Stimulated activated CD4-positive, alpha-beta T cell treated with anti-CD3 and anti-CD28 coated beads, Interleukin-1b, Interleukin-23, amount 100 ng/mL, for 4 hours (primary cell): ENCODE measurements around the gene NRBF2.
"Not testable (repeated sequence)": the region's sequence is repeated elsewhere in the genome, so short reads cannot be mapped to it uniquely, and the experiment has no call there.

Experiments used
- DNase-seq, 2 donors: peaks; one replicate each; pipeline ENCODE4 v3.0.0-alpha.2; 2020; ENCODE audit warnings: low read depth in 2 of 2

NRBF2 gene

GRCh38 chr10:63116452-63117072 lies 16.6 kb upstream of the NRBF2 start:
- no peak for DNase-seq

- DNase-seq = no peak
These were observed 14.1 kb upstream of the NRBF2 start for GRCh38 chr10:63119041-63119440.

- DNase-seq = no peak
These were observed 12.6 kb upstream of the NRBF2 start for GRCh38 chr10:63120554-63120953.

- DNase-seq = no peak
These were observed 9.3 kb upstream of the NRBF2 start for GRCh38 chr10:63123727-63124362.

- no peak for DNase-seq
These were observed 7.7 kb upstream of the NRBF2 start for GRCh38 chr10:63125459-63125858.

GRCh38 chr10:63128443-63128842 lies 4.7 kb upstream of the NRBF2 start:
- DNase-seq = no peak

- DNase-seq = no peak
These were observed 3.2 kb upstream of the NRBF2 start for GRCh38 chr10:63129888-63130287.

- DNase-seq = no peak
These were observed 475 bp upstream of the NRBF2 start for GRCh38 chr10:63132651-63133055.

- no peak for DNase-seq
These were observed 861 bp downstream of the NRBF2 start for GRCh38 chr10:63133821-63134557.

GRCh38 chr10:63137306-63137705 lies 4.2 kb downstream of the NRBF2 start:
- DNase-seq = no peak

- no peak for DNase-seq
These were observed 6.9 kb downstream of the NRBF2 start for GRCh38 chr10:63140077-63140476.

- no peak for DNase-seq
These were observed 9.0 kb downstream of the NRBF2 start for GRCh38 chr10:63142136-63142535.

- no peak for DNase-seq
These were observed 10.9 kb downstream of the NRBF2 start for GRCh38 chr10:63143987-63144386.

- no peak for DNase-seq
These were observed 12.7 kb downstream of the NRBF2 start for GRCh38 chr10:63145782-63146181.

- no peak for DNase-seq
These were observed 13.4 kb downstream of the NRBF2 start for GRCh38 chr10:63146503-63146902.

- no peak for DNase-seq
These were observed 17.6 kb downstream of the NRBF2 start for GRCh38 chr10:63150745-63151144.

GRCh38 chr10:63153868-63154545 lies 20.9 kb downstream of the NRBF2 start:
- not testable (repeated sequence) for DNase-seq

- DNase-seq = no peak
These were observed 21.6 kb downstream of the NRBF2 start for GRCh38 chr10:63154546-63155387.

- DNase-seq = no peak
These were observed 22.4 kb downstream of the NRBF2 start for GRCh38 chr10:63155388-63156020.

- DNase-seq = no peak
These were observed 23.1 kb downstream of the NRBF2 start for GRCh38 chr10:63156236-63156635.
